NOMO-1 treated with dmso at 0.1 percent for 144 hours (cell line): ENCODE data around the gene UBL7.

Source experiments
- DNase-seq: peaks from one replicate; lab custom pipeline; 2025; ENCODE audit not compliant: unreplicated experiment; lab: John Stamatoyannopoulos, UW

UBL7 gene

DNA sequence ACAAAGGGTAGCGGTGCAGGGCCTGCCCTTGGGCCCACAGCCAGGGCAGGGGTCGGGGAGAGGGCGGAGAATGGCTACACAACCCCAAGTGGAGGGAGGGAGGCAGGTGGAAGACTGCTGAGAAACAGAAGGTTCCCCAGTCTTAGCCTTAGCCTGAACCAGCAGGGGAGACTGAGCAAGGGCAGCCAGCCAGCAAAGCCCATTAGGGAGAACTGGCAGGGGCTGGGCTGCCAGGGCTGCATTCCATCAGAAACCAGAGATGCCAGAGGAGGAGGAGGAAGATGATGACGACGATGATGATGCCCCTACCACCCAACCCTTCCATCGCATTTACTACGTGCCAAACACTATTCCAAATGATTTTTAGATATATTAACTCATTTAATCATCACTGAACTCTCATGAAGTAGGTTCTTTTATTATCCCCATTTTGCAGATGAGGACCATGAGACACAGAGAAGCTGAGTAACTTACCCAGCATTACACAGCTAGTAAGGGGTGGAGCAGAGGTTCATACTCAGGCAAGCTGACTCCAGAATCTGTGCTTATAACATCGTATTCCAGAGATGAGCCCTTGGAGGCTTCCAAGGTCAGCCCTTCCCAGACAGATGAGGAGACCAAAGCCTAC is 35.9 kb downstream of the UBL7 start:
- no peak for DNase-seq

DNA sequence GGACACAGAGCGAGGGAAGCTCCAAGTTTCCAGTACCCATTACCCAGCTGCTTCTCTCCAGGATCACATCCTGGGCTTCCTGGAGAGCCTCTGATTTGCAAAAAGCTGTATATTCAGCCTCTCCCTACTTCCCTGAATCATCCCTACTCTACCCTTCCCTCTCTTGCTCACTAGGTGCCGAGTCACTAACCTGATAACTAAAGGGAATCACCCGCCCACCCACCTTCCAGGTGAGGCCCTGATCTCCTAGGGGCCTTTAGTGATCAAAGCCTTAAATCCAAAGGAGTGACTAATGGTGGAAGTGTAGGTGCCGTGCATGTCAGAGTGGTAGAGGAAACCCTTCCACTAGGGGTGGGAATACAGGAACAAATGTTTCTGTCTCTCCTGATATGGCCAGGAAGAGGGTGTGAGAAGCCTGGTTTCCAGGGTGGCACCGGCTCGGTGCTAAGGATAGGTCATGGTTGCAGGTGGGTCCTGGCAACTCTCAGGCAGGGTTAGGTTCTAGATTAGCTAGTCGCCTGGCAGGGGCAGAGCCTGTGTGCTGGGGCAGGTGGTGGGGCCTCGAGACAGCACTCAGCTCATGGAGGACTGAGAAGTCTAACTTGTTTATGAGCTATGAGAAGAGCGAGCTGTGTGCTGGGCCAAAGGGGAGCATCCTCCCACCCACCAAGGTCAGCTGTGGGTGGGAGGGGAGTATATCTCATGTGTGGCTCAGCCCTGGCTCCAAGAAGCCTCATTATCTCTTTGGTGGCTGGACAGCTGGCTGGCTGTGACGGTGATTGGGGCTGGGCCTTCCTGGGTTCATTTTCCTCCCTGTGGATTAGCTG is 37.3 kb downstream of the UBL7 start:
- no peak for DNase-seq

DNA sequence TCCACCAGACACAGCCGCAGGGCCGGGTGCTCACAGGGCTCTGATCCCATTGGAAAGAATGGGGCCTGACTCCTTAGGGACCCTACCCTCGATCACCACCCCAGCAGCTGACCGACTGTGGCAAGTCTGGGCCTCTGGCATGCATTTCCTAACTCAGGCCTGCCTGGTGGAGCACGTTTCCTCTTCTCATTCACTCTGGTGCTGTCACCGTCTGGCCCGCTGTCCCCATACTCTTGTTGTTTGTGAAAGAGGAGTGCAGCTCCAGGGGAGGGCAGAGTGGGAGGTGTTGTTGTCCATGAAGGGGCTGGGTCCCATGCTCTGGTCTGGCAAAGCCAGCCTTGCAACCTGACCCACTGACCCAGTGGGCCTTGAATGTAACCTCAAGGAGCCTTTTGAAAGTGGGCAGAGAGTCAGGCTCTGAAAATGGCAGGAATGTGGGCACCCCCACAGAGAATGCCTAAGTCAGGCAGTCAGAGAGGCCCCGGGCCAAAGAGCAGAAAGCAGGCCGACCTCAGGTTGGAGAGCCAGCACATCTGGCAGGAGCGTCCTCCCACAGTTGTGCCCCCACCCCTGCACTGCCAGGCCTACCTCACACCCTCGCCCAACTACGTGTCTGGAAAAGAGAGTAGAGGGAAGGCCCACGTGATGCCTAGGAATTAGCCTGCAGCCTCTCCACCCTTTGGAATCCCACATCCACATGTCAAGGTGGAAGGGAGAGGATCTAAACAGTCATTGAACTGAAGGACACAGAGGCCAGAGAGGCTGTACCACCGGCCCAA is 38.1 kb downstream of the UBL7 start:
- no peak for DNase-seq

DNA sequence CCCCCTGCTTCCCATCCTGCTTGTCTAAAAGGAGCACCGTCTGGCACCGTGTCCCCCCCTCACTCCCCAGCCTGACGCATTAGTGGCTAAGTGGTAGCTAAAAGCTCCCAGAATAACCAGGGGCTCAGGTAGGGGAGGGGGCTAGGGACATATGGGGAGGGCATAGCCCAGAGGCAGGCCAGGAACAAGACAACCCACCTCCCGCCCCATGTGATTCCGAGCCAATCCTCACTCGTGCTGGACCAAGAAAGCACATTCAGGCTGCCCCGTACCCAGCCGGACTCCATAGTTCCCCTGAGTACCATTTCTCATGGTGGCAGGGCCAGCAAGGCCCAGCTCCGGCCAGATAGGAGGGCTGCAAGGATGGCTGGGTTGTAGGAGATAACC is 38.7 kb downstream of the UBL7 start:
- no peak for DNase-seq

DNA sequence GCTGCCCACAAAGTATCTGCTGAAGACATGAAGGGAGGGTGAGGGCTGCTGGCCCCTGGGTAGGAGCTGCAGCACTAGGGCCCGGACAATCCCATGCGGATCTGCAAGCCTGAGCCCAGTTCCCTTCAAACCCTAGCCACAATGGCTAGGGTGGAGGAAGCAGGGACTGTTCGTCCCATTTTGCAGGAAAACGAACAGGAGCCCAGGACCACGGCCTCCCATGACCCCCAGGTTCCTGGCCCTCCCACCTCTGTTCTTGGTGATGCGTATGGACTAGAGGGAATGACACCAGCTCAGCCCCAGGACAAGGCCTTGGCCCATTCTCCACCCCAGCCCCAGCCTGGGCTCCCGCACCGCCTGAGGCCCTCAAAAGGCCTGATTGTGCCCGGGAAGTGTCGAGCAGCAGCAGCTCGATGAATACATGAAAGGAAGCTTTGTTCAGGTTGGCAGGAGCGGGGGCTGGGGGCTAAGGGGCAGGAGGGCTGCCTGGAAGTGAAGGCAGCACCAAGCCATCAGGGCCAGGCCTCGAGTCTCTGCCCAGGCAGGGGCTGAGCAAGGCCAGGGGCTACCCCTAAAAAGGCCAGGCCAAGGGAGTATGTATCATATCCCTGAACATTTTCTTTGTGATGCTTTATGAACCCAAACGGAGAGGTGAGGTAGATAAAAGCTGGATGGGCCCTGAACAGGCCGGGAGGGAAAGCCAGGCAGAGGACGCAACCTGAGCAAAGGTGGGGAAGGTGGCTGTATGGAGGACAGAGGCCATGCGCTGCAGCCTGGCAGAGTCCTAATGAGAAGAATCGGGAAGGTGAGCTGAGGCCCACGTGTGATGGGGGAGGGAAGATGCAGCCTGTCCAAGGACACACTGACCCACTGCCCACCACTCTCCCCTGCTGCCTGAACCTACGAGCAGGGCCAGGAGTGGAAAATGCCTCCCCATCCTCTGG is 39.4 kb downstream of the UBL7 start:
- no peak for DNase-seq

DNA sequence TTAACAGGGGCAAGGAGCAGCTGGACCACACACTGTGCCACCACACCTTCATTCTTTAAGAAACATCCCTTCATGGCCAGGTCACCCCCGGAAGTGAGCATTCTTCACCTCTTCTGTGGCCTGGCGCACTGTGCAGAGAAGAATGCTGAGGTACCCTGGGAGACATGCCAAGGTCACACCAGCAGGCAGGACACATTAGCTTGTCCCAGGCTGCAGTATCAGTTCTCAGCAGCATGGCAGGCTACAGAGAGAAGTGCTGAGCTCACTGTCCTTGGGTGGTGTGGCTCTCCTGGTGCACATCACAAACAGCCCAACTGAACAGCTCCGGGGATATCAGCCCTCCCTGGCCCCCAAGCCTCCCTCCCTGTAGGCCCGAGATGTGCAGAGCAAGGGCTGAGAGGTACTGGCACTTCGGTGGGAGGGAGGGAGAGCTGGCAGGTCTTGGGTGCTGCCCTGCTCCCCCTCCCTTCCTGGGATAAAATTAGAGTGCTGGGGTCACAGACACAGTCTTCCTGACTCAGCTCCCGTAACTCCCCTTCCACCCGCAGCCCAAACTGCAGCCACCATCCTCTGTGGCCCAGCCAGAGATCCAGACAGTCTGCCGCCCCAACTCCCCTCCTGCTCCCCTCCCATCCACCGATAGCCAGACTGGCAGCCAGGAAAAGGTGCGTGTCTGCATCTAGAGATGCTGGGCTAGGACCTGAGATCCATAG is 40.6 kb downstream of the UBL7 start:
- DNase-seq, result no peak

DNA sequence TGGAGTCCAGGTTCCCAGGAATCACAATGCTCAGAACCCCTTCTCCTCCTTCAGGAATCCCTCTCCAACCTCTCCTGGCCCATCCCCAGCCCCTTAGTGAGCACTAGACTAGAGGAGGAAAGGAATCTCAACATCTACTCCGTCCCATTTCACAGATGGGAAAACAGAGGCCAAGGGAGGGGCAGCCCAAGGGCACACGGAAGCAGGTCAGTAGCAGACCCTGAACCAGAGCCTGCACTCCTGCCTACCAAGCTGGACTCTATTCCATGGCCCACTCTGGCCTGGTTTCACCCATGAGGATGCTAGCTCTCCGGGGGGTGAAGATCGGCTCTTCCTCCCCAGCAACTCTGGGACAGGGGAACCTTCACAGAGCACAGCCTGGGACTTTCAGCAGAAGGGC is 41.5 kb downstream of the UBL7 start:
- DNase-seq, result no peak

DNA sequence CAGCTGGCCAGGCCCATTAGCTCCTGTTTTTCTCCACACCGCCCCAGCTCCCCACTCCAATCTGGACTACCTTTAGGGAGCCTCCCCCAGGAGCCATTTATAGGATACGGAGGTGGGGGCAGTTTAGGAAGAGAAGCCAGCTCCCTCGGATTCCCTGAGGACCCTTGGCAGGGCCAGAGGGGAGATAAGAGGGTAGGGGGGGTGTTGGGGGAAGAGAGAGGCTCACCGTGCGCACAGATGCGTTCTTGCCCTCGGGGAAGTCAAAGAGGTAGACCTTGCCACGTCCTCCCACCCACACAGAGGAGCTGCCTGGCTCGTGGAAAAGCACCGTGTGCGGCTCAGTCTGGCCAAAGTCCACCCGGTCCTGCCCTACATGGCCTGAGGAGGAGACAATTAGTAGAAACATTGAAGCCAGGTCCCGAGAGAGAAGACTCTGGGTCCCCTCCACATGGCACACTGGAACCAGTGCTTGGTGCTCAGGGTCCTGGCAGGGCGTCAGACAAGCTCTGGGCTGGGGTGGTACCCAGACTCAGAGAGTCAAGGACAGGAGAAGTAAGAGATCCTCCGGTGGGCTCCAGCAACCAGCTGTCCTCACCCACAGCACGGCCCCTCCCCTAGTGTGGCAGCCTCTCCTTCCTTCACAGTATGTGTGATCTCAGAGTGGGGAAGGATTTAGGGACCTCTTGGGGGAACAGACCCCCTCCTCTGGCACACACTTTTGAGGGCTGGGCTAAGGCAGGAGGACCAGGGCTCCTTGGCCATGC is 42.2 kb downstream of the UBL7 start:
- DNase-seq, result no peak

DNA sequence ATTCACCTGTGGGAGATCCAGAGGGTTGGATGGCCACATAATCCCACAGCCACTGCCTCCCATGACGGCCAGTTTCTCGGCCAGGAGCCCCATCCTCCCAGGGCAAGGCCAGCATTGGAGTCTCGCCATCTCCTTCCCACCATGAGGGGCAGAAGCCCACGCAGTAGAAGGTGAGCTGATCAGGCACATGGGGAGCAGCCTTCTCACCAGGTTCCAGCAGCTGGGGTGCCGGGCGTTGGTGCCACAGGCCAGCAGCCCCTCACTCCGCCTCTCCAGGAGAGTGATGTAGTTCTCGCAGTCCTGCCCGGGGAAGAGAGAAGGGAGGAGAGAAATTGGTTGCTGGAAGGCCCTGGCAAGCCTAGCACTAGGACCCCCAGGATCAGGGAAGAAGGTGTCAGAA is 43.3 kb downstream of the UBL7 start:
- DNase-seq, result no peak

DNA sequence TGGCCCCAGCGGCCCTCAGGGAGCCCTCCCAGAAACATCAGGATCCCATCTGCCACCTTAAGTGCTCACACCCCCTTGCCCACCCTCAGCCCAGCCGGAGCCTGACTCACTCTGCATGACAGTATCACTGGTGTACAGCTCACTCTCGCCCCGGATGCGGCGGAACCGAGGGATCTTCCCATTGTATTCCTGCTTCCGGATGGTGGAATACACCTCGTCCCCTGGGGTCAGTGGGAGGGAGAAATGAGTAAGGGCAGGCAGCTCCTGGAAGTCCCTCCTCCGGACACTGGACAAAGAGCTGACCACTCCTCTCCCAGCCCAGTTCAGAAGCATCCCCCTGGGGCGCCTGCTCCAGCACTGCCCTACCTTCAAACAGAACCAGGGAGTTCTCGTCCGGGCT is 43.7 kb downstream of the UBL7 start:
- no peak for DNase-seq

DNA sequence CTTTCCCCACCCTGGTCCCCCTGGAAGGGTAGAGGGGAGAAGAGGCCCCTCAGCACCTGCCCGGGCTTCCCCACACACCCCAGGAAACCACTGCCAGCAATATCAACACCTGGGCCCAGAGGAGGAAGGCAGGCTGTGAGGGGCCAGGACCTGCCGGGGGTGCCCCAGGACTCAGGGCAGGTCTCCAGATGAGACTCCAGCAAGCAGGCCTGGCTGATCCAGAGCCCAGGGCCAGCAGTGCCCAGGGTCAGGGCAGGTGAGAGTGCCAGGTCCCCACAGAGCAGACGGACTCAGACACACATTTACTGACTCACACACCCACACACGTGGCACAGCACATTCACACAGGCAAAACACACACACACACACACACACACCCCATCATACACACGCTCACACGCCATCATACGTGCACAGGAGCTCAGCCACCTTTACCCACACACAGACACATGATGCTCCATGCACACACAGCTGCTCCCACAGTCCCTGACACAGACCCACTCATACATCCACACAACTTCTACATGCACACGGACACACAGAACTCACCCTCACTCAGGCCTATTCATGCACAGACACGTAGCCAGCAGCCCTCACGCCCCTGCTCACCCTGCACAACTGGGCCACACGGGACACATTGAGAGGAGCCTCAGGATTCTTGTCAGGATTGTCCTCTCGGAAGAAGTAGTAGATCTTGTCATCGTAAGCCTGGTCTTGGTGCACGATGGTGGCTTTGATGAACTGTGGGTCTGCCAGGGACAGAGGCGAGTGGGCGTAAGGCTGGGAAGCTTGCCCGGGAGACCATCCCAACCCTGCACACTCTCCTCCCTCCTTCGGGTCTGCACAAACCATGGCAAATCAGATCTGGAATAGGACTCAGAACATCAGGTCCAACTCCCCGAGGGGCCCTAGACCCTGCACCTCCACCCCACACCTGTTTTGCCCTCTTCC is 44.7 kb downstream of the UBL7 start:
- no peak for DNase-seq

DNA sequence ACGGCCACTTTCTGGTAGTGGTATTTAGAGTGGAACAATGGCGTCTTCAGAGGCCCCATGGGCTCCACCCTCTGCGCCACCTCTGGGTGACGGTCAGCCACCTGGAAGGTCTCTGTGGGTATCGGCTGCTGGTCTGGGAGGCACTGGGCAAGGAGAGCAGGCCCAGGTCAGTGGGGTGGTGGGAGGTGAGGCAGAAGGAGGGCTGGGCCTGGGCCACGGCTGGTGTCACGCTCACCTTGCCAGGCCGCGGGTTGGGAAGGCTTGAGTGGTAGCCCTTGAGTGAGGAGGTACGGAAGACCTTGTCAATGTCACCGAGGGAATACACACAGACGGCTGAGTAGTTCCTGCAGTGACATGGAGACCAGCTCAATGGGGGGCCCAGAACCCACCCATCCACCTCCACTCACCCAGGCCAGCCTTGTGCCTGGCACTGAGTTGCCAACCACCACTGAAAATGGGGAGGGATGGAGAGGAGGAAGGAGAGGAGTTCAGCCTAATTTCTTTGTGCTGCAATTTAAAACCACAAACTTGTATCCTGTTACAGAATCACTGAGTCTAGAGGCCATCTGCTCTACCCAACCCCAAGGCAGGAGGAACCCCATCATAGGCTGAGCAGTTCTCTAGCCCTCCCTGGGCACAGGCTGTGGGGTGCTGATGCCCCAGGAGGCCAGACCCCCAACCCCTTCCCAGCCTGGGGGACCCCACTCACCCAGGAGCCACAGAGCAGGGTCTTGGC is 46.2 kb downstream of the UBL7 start:
- peak; percentile 16 for DNase-seq

DNA sequence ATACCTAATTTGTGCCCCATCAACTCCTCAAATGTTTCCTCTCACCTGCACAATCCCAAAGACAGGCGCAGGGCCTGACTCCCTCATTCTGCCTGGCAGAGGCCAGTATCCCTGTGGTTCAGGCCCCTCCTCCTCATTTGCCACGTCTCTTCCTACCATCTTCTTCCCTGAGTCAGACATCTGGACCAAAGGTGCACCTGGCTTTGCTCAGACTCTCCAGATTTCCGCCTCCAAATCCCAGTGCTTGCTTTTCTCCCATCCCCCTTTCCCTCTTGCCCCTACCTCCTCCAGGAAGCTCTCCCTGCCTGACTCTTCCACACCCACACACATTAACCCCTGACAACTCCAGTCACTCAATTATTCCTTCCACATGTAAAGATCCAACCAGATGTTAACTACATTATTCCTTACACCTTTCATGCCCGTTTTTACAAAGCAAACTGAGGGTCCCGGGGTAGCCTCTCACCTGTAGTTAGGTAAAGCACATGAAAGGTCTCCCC is 46.8 kb downstream of the UBL7 start:
- no peak for DNase-seq

DNA sequence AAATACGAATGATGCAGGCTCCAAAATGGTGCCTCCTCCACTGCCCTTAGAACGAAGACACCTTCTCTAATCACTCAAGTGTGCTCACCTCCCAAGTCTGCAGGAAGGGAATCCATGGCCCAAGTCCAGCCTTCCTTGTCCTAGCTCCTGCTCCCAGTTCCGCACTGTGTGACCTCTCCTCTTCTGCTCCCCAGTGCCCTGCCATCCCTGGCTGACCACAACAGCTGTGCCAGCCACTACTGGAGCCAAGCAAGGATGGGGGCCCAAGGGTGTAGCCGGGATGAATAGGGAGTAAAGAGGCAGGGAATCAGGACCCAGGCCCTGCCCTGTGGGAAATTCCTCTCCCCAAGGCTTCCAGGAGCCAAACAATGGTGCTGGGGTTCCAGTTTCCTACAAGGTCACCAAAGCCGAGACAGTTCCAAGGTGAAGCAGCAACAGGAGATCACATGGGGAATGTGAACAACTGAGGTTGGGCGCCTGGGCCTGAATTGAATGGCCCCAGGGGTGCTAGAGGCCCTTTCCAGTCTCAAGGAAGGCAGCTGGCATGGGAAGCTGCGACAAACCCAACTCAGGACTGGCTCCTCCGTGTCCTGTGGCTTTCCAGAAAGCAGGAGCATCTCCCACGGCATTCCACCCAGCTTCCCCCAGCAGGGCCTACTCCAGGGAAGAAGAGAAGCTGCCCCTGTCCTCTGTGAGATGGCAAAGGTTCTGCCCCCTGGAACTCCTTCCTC is 47.4 kb downstream of the UBL7 start:
- no peak for DNase-seq

DNA sequence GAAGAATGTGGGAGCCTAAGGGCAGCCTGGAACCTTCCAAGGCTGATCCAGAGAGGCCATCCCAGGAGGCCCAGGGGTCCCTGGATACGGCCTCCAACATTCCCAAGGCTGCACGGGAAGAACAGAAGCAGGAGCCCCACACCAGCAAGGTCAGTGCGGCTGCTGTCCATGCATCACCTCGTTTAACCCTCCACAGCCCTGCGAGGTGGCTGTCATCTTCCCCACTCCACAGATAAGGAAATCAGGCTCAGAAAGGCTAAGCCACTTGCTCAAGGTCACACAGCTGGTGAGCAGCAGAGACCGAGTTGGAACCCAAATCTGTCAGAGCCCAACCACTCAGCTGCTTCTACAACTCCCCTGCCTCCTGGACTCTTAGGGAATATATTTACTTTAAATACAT is 48.8 kb downstream of the UBL7 start:
- no peak for DNase-seq

DNA sequence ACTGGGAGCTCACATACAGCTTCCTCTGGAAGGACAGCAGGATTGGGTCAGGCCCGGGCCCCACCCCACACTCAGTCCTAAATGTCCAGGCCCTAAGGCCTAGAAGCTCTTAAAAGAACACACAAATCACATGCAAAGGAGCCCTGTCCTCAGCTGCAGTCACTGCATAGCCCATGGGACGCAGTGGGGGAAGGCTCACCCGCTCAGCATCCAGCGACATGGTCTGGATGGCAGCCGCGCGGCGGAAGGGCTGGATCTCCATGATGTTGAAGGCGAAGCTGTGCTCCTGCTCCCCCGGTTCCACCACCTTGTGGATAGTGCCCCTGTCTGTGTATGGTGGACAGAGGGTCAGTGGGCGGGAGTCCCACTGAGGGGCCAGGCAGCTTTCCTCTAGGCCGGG is 49.3 kb downstream of the UBL7 start:
- no peak for DNase-seq

DNA sequence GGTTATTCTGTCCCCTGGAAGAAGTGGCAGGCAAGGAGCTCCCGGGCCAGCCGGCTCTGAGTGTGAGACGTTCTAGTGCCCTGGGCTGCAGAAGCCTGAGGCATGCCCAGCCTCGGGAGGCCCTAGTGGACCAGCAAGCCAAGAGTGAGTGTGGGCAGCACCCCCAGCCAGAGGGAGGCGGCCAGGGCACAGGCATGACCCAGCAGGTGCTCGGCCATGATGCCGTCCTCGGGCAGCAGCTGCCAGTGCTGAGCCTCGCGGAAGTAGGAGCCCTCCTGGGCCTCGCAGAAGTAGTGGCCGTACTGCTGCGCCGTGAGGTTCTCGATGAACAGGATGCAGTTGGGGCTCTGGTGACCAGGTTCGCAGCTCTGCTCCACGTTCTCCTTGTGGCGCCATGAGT is 50.5 kb downstream of the UBL7 start:
- DNase-seq, result no peak
